SK-N-SH (cell line): ENCODE results near the gene CYP20A1. TPM values are rescaled to one million over a fixed set of nuclear protein-coding genes. Genes with fewer than 3 reads are reported as not detected.

Source experiments
- CTCF ChIA-PET: fragments of 300-600, 350-600 bp; formaldehyde crosslinking; extraction: SDS; loops from one replicate; lab custom pipeline; 2021; lab: Yijun Ruan, JAX
- POLR2A ChIA-PET: fragments of 350-600 bp; sonication (Branson Sonifier 250); formaldehyde crosslinking; extraction: SDS; loops from one replicate; lab custom pipeline; 2020; ENCODE audit warnings: antibody characterized with exemption, inconsistent platforms; lab: Yijun Ruan, JAX
- DNase-seq: peaks from one replicate; pipeline ENCODE4 v3.0.0; 2012
- H2AFZ ChIP-seq: fragments of 200-600 bp; sonication (generic); 2 replicates; pipeline ENCODE4 v1.8.1; 2016; ENCODE audit warnings: antibody characterized with exemption, mild to moderate bottlenecking, low read depth
- H3F3A ChIP-seq: fragments of 200-600 bp; sonication (generic); replicated peaks from 2 replicates; pipeline ENCODE3; 2016; ENCODE audit warnings: antibody characterized with exemption, mild to moderate bottlenecking; ENCODE audit not compliant: insufficient read depth
- H3K27ac ChIP-seq, 2 experiments: fragments of 200-500 bp in 1 of 2; fragments of 200-600 bp in 1 of 2; sonication (Bioruptor generic) in 1 of 2; sonication (generic), shearing (Covaris generic) in 1 of 2; 2 replicates each; pipeline versions ENCODE4 v1.5.1 to v1.6.1; 2014 to 2016; ENCODE audit warnings: low read depth in 2 of 2, inconsistent platforms in 1 of 2, low read length in 1 of 2, mild to moderate bottlenecking in 1 of 2, mixed read lengths in 1 of 2
- H3K27me3 ChIP-seq: fragments of 200-600 bp; sonication (generic), shearing (Covaris generic); 2 replicates; pipeline ENCODE4 v1.6.1; 2016; ENCODE audit warnings: mixed run types; ENCODE audit not compliant: insufficient read depth
- H3K36me3 ChIP-seq, 2 experiments: fragments of 200-500 bp in 1 of 2; fragments of 200-600 bp in 1 of 2; sonication (Bioruptor generic) in 1 of 2; sonication (generic) in 1 of 2; replicated peaks in 1 of 2; 2 replicates each; pipeline versions ENCODE3 to v1.5.1; 2014 to 2016; ENCODE audit warnings: low read length in 1 of 2, mild to moderate bottlenecking in 1 of 2; ENCODE audit not compliant: insufficient read depth in 2 of 2, control insufficient read depth in 1 of 2
- H3K4me1 ChIP-seq, 2 experiments: fragments of 200-500 bp in 1 of 2; fragments of 200-600 bp in 1 of 2; sonication (Bioruptor generic) in 1 of 2; sonication (generic), shearing (Covaris generic) in 1 of 2; 2 replicates each; pipeline versions ENCODE4 v1.5.1 to v1.6.1; 2014 to 2016; ENCODE audit warnings: low read depth in 1 of 2, low read length in 1 of 2, mixed run types in 1 of 2; ENCODE audit not compliant: insufficient read depth in 2 of 2, control insufficient read depth in 1 of 2
- H3K4me2 ChIP-seq: fragments of 200-600 bp; sonication (generic), shearing (Covaris generic); 2 replicates; pipeline ENCODE4 v1.6.1; 2017; ENCODE audit warnings: mixed run types
- H3K4me3 ChIP-seq, 2 experiments: fragments of 200-500 bp in 1 of 2; fragments of 200-600 bp in 1 of 2; sonication (Bioruptor generic) in 1 of 2; sonication (generic), shearing (Covaris generic) in 1 of 2; 2 replicates each; pipeline versions ENCODE4 v1.5.1 to v1.8.1; 2014 to 2016; ENCODE audit warnings: low read depth in 2 of 2, inconsistent platforms in 1 of 2, low read length in 1 of 2, mild to moderate bottlenecking in 1 of 2, mixed read lengths in 1 of 2, moderate library complexity in 1 of 2
- H3K79me2 ChIP-seq: fragments of 200-600 bp; sonication (generic); 2 replicates; pipeline ENCODE4 v1.8.1; 2017; ENCODE audit warnings: mild to moderate bottlenecking; ENCODE audit not compliant: insufficient read depth
- H3K9ac ChIP-seq: fragments of 200-600 bp; sonication (generic); 2 replicates; pipeline ENCODE4 v1.6.1; 2017; ENCODE audit warnings: mixed run types
- H3K9me2 ChIP-seq: fragments of 200-600 bp; sonication (generic); 2 replicates; pipeline ENCODE4 v1.6.1; 2017; ENCODE audit warnings: mixed run types
- H3K9me3 ChIP-seq: fragments of 200-600 bp; sonication (generic); 2 replicates; pipeline ENCODE4 v1.6.1; 2017; ENCODE audit warnings: mixed run types, mild to moderate bottlenecking, moderate library complexity
- H4K20me1 ChIP-seq: fragments of 200-600 bp; sonication (generic); 2 replicates; pipeline ENCODE4 v1.6.1; 2017; ENCODE audit warnings: mild to moderate bottlenecking, mixed run types; ENCODE audit not compliant: insufficient read depth
- CTCF ChIP-seq: fragments of 200-600 bp; sonication (generic); IDR thresholded peaks from 2 replicates; pipeline ENCODE4 v1.6.1; 2017; ENCODE audit warnings: antibody characterized with exemption, mild to moderate bottlenecking, moderate library complexity
- ELF1 ChIP-seq: IDR thresholded peaks from 2 replicates; pipeline ENCODE4 v1.4.0; 2012
- EP300 ChIP-seq, 2 experiments: IDR thresholded peaks; 2 replicates each; pipeline versions ENCODE4 v1.4.0 to v1.6.1; 2012; ENCODE audit warnings: borderline replicate concordance in 1 of 2, low read depth in 1 of 2, low read length in 1 of 2
- FOXJ3 ChIP-seq: sonication (generic); formaldehyde crosslinking; IDR thresholded peaks from 2 replicates; pipeline ENCODE4 v1.5.1; 2020; ENCODE audit warnings: mild to moderate bottlenecking, missing genetic modification reagents
- GATA2 ChIP-seq: sonication (generic); formaldehyde crosslinking; IDR thresholded peaks from 2 replicates; pipeline ENCODE4 v1.5.0; 2020; ENCODE audit warnings: mild to moderate bottlenecking, missing genetic modification reagents
- MEF2A ChIP-seq: IDR thresholded peaks from 2 replicates; pipeline ENCODE4 v1.4.0; 2012; ENCODE audit warnings: low read depth, borderline replicate concordance
- MXI1 ChIP-seq: IDR thresholded peaks from 2 replicates; pipeline ENCODE4 v1.6.1; 2012; ENCODE audit warnings: mild to moderate bottlenecking, low read depth, low read length, improper control_type of control experiment
- NRF1 ChIP-seq: IDR thresholded peaks from 2 replicates; pipeline ENCODE4 v1.6.1; 2012; ENCODE audit warnings: low read depth, mild to moderate bottlenecking, low read length
- POLR2AphosphoS5 ChIP-seq: IDR thresholded peaks from 2 replicates; pipeline ENCODE4 v1.6.1; 2012; ENCODE audit warnings: low read depth, low read length
- RCOR1 ChIP-seq: fragments of 150-350 bp; IDR thresholded peaks from 2 replicates; pipeline ENCODE4 v1.6.1; 2017; ENCODE audit warnings: antibody characterized with exemption, low read length
- SIN3A ChIP-seq: IDR thresholded peaks from 2 replicates; pipeline ENCODE4 v1.6.1; 2012; ENCODE audit warnings: low read depth, mild to moderate bottlenecking, low read length, moderate library complexity, borderline replicate concordance
- ZBTB33 ChIP-seq: IDR thresholded peaks from 2 replicates; pipeline ENCODE4 v1.4.0; 2012; ENCODE audit warnings: low read depth, borderline replicate concordance
- WGBS: methylation state at CpG from one replicate; pipeline ENCODE4 v1.1.6; 2017; ENCODE audit warnings: low lambda C conversion rate; 5-methylcytosine and 5-hydroxymethylcytosine counted together
- polyA plus RNA-seq, 3 experiments: library from polyadenylated mRNA; depleted of rRNA; stranded (reverse); fragments of >200 nt; gene quantifications; 2 replicates each; pipeline ENCODE4 v1.2.3, GENCODE V29; 2012
- TF ChIP-seq, protein P1 (sequence below): fragments of 150-350 bp; IDR thresholded peaks from 2 replicates; pipeline ENCODE4 v1.6.1; 2016; ENCODE audit warnings: mild to moderate bottlenecking, low read depth, low read length
- TF ChIP-seq, protein P2 (sequence below): IDR thresholded peaks from 2 replicates; pipeline ENCODE4 v1.4.0; 2012; ENCODE audit warnings: low read depth, borderline replicate concordance
- TF ChIP-seq, protein P3 (sequence below): fragments of 150-350 bp; IDR thresholded peaks from 2 replicates; pipeline ENCODE4 v1.6.1; 2017; ENCODE audit warnings: antibody characterized with exemption, low read length, low read depth, borderline replicate concordance

The CYP20A1 gene
- polyA plus RNA-seq, 1 of the 3 experiments (the other 2 are of a cell fraction): 10.6 TPM

DNA sequence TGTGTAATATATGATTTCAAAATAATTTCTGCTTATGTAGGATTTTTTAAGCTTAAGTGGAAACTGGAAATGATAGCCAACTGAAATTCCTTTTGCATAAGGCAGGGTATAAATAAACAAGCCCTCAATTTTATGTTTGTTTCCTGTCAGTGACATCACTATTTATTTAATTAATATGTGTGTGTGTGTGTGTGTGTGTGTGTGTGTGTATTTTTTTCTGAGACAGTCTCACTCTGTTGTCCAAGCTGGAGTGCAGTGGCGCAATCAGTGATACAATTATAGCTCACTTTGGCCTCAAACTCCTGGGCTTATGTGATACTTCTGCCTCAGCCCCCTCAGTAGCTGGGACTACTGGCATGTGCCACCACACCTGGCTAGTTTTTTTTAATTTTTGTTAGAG, 29.3 kb upstream of the CYP20A1 start:
- Histone ChIP-seq H3F3A (no peaks in the 10 kb centered on the region), H3K36me3 (peaks cover 6 to 35% of the 10 kb centered on the region in 2 experiments), H3K4me2 (no peak overlapping the region), H3K27me3 (no peaks in the 10 kb centered on the region), H3K9ac (no peak overlapping the region), H3K27ac (no peak overlapping the region), H3K9me3 (no peaks in the 10 kb centered on the region), H3K4me1 (no peaks in the 10 kb centered on the region), H3K4me3 (no peak overlapping the region), H3K79me2 (no peaks in the 10 kb centered on the region), H2AFZ (no peak overlapping the region), H3K9me2 (no peaks in the 10 kb centered on the region), H4K20me1 (no peaks in the 10 kb centered on the region)
- no peak for DNase-seq
- WGBS: 100% methylated on average over 1 of the region's 1 CpG
- TF ChIP-seq POLR2AphosphoS5: no peak
- TF ChIP-seq FOXJ3: no peak
- no peak for TF ChIP-seq CTCF
- TF ChIP-seq MEF2A: no peak
- TF ChIP-seq MXI1: no peak
- TF ChIP-seq ELF1: no peak
- TF ChIP-seq, protein P1, sequence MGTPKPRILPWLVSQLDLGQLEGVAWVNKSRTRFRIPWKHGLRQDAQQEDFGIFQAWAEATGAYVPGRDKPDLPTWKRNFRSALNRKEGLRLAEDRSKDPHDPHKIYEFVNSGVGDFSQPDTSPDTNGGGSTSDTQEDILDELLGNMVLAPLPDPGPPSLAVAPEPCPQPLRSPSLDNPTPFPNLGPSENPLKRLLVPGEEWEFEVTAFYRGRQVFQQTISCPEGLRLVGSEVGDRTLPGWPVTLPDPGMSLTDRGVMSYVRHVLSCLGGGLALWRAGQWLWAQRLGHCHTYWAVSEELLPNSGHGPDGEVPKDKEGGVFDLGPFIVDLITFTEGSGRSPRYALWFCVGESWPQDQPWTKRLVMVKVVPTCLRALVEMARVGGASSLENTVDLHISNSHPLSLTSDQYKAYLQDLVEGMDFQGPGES: no peak
- TF ChIP-seq GATA2 (CRISPR knock-in tag): no peak
- TF ChIP-seq RCOR1: no peak
- no peak for TF ChIP-seq ZBTB33
- TF ChIP-seq EP300 (IDR thresholded peaks at IDR 0.05; ENCODE audit: borderline replicate concordance in 1 of 2, low read depth in 1 of 2, low read length in 1 of 2): no peak
- TF ChIP-seq, protein P2, sequence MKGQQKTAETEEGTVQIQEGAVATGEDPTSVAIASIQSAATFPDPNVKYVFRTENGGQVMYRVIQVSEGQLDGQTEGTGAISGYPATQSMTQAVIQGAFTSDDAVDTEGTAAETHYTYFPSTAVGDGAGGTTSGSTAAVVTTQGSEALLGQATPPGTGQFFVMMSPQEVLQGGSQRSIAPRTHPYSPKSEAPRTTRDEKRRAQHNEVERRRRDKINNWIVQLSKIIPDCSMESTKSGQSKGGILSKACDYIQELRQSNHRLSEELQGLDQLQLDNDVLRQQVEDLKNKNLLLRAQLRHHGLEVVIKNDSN: no peak
- TF ChIP-seq NRF1: no peak
- TF ChIP-seq SIN3A: no peak
- TF ChIP-seq, protein P3, sequence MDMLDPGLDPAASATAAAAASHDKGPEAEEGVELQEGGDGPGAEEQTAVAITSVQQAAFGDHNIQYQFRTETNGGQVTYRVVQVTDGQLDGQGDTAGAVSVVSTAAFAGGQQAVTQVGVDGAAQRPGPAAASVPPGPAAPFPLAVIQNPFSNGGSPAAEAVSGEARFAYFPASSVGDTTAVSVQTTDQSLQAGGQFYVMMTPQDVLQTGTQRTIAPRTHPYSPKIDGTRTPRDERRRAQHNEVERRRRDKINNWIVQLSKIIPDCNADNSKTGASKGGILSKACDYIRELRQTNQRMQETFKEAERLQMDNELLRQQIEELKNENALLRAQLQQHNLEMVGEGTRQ: no peak
- POLR2A ChIA-PET: no interaction called here
- CTCF ChIA-PET: interaction anchor here (0.7 kb wide), 3 partner anchors 15 to 69 kb away, joined by 3 read pairs; no protein-coding TSS in a partner anchor
